Esophagus squamous epithelium (tissue), 5 donors: ENCODE results near the gene ZSWIM6. TPM values are rescaled to one million over a fixed set of nuclear protein-coding genes. Genes with fewer than 3 reads are reported as not detected.

Source experiments
- DNase-seq: peaks from one replicate; lab custom pipeline; 2025; lab: John Stamatoyannopoulos, UW
- H3K27ac ChIP-seq, 4 donors: fragments of 200-600 bp; sonication (generic); one replicate each; pipeline ENCODE4 v1.5.1; 2016 to 2019; ENCODE audit warnings: mild to moderate bottlenecking in 1 of 4
- H3K27me3 ChIP-seq, 4 donors: fragments of 200-600 bp; sonication (generic); 1 replicate in 3 of 4; 2 replicates in 1 of 4; pipeline versions ENCODE4 v1.5.1 to v1.6.0; 2017 to 2021; ENCODE audit warnings: antibody characterized with exemption in 1 of 4
- H3K36me3 ChIP-seq, 3 donors: fragments of 200-600 bp; sonication (generic); one replicate each; pipeline ENCODE4 v1.5.1; 2016 to 2019
- H3K4me1 ChIP-seq, 3 donors: fragments of 200-600 bp; sonication (generic); one replicate each; pipeline ENCODE4 v1.5.1; 2017 to 2019
- H3K4me3 ChIP-seq, 4 donors: fragments of 200-600 bp; sonication (generic); 1 replicate in 3 of 4; 2 replicates in 1 of 4; pipeline ENCODE4 v1.5.1; 2016 to 2019; ENCODE audit warnings: mild to moderate bottlenecking in 2 of 4, moderate library complexity in 1 of 4
- H3K9me3 ChIP-seq, 3 donors: fragments of 200-600 bp; sonication (generic); one replicate each; pipeline ENCODE4 v1.5.1; 2016 to 2019
- CTCF ChIP-seq, 6 experiments: fragments of 450-650 bp in 4 of 6; fragments of 200-600 bp in 2 of 6; sonication (generic) in 2 of 6; IDR thresholded peaks; one replicate each; pipeline ENCODE4 v1.5.1; 2016 to 2019; ENCODE audit warnings: antibody characterized with exemption in 6 of 6, mild to moderate bottlenecking in 4 of 6, moderate library complexity in 4 of 6
- POLR2A ChIP-seq, 4 donors: fragments of 450-650 bp; IDR thresholded peaks; one replicate each; pipeline ENCODE4 v1.6.1; 2017; ENCODE audit warnings: antibody characterized with exemption in 4 of 4, mild to moderate bottlenecking in 4 of 4, moderate library complexity in 3 of 4
- WGBS, 2 donors: methylation state at CpG; one replicate each; pipeline ENCODE4 v1.1.5; 2018; 5-methylcytosine and 5-hydroxymethylcytosine counted together
- intact Hi-C: fragments of 100-400 bp; cut with DNase I; formaldehyde crosslinking; loops from one replicate; pipeline ENCODE4 v1.15.0; 2022
- total RNA-seq, 4 donors: library from RNA; depleted of rRNA; stranded (reverse); fragments of >200 nt; gene quantifications; one replicate each; pipeline ENCODE4 v1.1.0, GENCODE V29; 2016
- donor health status: DM: yes; HTN: yes; CAD: no.

The ZSWIM6 gene
- total RNA-seq, 4 donors from 2014 or later: 6.4 to 12.4 (median 8.8) TPM

GRCh38 chr5:61463596-61463995 is 131.5 kb downstream of the ZSWIM6 start:
- no peak for TF ChIP-seq POLR2A (IDR thresholded peaks at IDR 0.05)
- TF ChIP-seq CTCF (IDR thresholded peaks at IDR 0.05): no peak
- Histone ChIP-seq H3K9me3 (no peaks in the 10 kb centered on the region), H3K27me3 (no peaks in the 10 kb centered on the region), H3K4me3 (no peak overlapping the region), H3K4me1 (peaks cover 0 to 28% (median 7%) of the 10 kb centered on the region in 3 donors), H3K27ac (no peak overlapping the region), H3K36me3 (no peaks in the 10 kb centered on the region)
- 71% methylated on average over 2 of the region's 2 CpGs for WGBS, 2 donors
- intact Hi-C loops: no loop called here
- DNase-seq: no peak

GRCh38 chr5:61464512-61464911 is 132.5 kb downstream of the ZSWIM6 start:
- H3K9me3 ChIP-seq: no peaks in the 10 kb centered on the region
- H3K27me3 ChIP-seq: no peaks in the 10 kb centered on the region
- 78 to 91% methylated on average over 4 of the region's 4 CpGs for WGBS, 2 donors
- H3K27ac ChIP-seq: no peak overlapping the region
- H3K4me3 ChIP-seq: no peak overlapping the region
- H3K4me1 ChIP-seq: peaks cover 0 to 28% (median 7%) of the 10 kb centered on the region in 3 donors
- intact Hi-C loops: no loop called here
- TF ChIP-seq POLR2A (IDR thresholded peaks at IDR 0.05): no peak
- no peak for TF ChIP-seq CTCF (IDR thresholded peaks at IDR 0.05)
- H3K36me3 ChIP-seq: no peaks in the 10 kb centered on the region
- DNase-seq: no peak

- DNase-seq: no peak
- Histone ChIP-seq H3K27me3 (no peaks in the 10 kb centered on the region), H3K9me3 (no peaks in the 10 kb centered on the region), H3K4me3 (no peak overlapping the region), H3K27ac (no peak overlapping the region), H3K36me3 (no peaks in the 10 kb centered on the region), H3K4me1 (peaks cover 0 to 28% (median 7%) of the 10 kb centered on the region in 3 donors)
- intact Hi-C loops: no loop called here
- 74 to 90% methylated on average over 1 of the region's 1 CpG for WGBS, 2 donors
- TF ChIP-seq POLR2A (IDR thresholded peaks at IDR 0.05) (no peak), CTCF (IDR thresholded peaks at IDR 0.05) (no peak)
Measured at GRCh38 chr5:61465066-61465465, 133.0 kb downstream of the ZSWIM6 start.

GRCh38 chr5:61465496-61465895 is 133.4 kb downstream of the ZSWIM6 start:
- DNase-seq: no peak
- H3K9me3 ChIP-seq: no peaks in the 10 kb centered on the region
- no peaks in the 10 kb centered on the region for H3K27me3 ChIP-seq
- WGBS, 2 donors: 100% methylated on average over 1 of the region's 1 CpG
- H3K4me3 ChIP-seq: no peak overlapping the region
- intact Hi-C loops: no loop called here
- H3K4me1 ChIP-seq: peaks cover 0 to 28% (median 7%) of the 10 kb centered on the region in 3 donors
- H3K27ac ChIP-seq: no peak overlapping the region
- TF ChIP-seq POLR2A (IDR thresholded peaks at IDR 0.05) (no peak), CTCF (IDR thresholded peaks at IDR 0.05) (no peak)
- H3K36me3 ChIP-seq: no peaks in the 10 kb centered on the region

GRCh38 chr5:61466017-61466416 is 134.0 kb downstream of the ZSWIM6 start:
- H3K36me3 ChIP-seq: no peaks in the 10 kb centered on the region
- no peaks in the 10 kb centered on the region for H3K9me3 ChIP-seq
- no peak overlapping the region for H3K4me3 ChIP-seq
- H3K27me3 ChIP-seq: no peaks in the 10 kb centered on the region
- DNase-seq: no peak
- WGBS, 2 donors: 79 to 86% methylated on average over 1 of the region's 1 CpG
- H3K27ac ChIP-seq: no peak overlapping the region
- intact Hi-C loops: no loop called here
- peaks cover 0 to 28% (median 7%) of the 10 kb centered on the region in 3 donors for H3K4me1 ChIP-seq
- no peak for TF ChIP-seq CTCF (IDR thresholded peaks at IDR 0.05)
- no peak for TF ChIP-seq POLR2A (IDR thresholded peaks at IDR 0.05)
